Small intestine (tissue), 7 donors: ENCODE results near the gene LMF1. TPM values are rescaled to one million over a fixed set of nuclear protein-coding genes. Genes with fewer than 3 reads are reported as not detected.
"Not testable (repeated sequence)": the region's sequence is repeated elsewhere in the genome, so short reads cannot be mapped to it uniquely, and the experiment has no call there.

Experiments
- DNase-seq, 2 donors: peaks; one replicate each; pipeline versions ENCODE4 v3.0.0 to v3.0.0-alpha.2; 2013
- FAIRE-seq: peaks from 2 replicates; lab custom pipeline; 2012; peaks lifted over from hg19 to GRCh38; lab: Jason Lieb, UNC
- H3K27ac ChIP-seq, 3 donors: one replicate each; pipeline ENCODE4 v1.5.1; 2013; ENCODE audit warnings: low read length in 2 of 3, mild to moderate bottlenecking in 2 of 3, control low read depth in 1 of 3, inconsistent platforms in 1 of 3, low read depth in 1 of 3, moderate library complexity in 1 of 3
- H3K27me3 ChIP-seq, 3 donors: one replicate each; pipeline ENCODE4 v1.6.1; 2013; ENCODE audit warnings: low read length in 3 of 3, inconsistent platforms in 1 of 3; ENCODE audit not compliant: control insufficient read depth in 3 of 3, insufficient read depth in 3 of 3
- H3K36me3 ChIP-seq, 3 donors: one replicate each; pipeline ENCODE4 v1.6.1; 2013; ENCODE audit warnings: low read length in 3 of 3, inconsistent platforms in 1 of 3, low read depth in 1 of 3, mild to moderate bottlenecking in 1 of 3, moderate library complexity in 1 of 3; ENCODE audit not compliant: control insufficient read depth in 3 of 3, insufficient read depth in 2 of 3
- H3K4me1 ChIP-seq, 3 donors: one replicate each; pipeline ENCODE4 v1.6.1; 2013; ENCODE audit warnings: low read length in 2 of 3, inconsistent platforms in 1 of 3, low read depth in 1 of 3, mild to moderate bottlenecking in 1 of 3, moderate library complexity in 1 of 3; ENCODE audit not compliant: control insufficient read depth in 3 of 3, insufficient read depth in 2 of 3
- H3K4me3 ChIP-seq, 3 donors: one replicate each; pipeline ENCODE4 v1.5.1; 2013; ENCODE audit warnings: low read length in 3 of 3, control low read depth in 1 of 3, inconsistent platforms in 1 of 3, low read depth in 1 of 3, mild to moderate bottlenecking in 1 of 3, moderate library complexity in 1 of 3
- H3K9me3 ChIP-seq, 2 donors: one replicate each; pipeline ENCODE4 v1.6.1; 2013; ENCODE audit warnings: low read depth in 1 of 2, low read length in 1 of 2; ENCODE audit not compliant: control insufficient read depth in 2 of 2, insufficient read depth in 1 of 2
- WGBS, 3 donors: extraction: QIAGEN DNeasy Blood & Tissue Kit; methylation state at CpG; one replicate each; pipeline ENCODE4 v1.1.7; 2013; 5-methylcytosine and 5-hydroxymethylcytosine counted together
- polyA plus RNA-seq, 4 donors: library from polyadenylated mRNA; stranded (reverse) in 3 of 4; unstranded in 1 of 4; fragments of 200-250 nt in 3 of 4; fragments of 120-200 nt in 1 of 4; gene quantifications; one replicate each; pipeline versions ENCODE4 v1.2.1 to v1.2.3, GENCODE V29; 2013
- donor health status: healthy with polysubstance abuse.
- donor health status: control.
- donor health status: control.
- donor health status: Bipolar disorder and iron deficiency.
- donor health status: healthy.

Gene LMF1
- polyA plus RNA-seq, 4 donors, result 8.2 to 18.0 (median 9.2) TPM

- Histone ChIP-seq H3K4me1 (no peaks in the 10 kb centered on the region), H3K9me3 (peaks cover 0 to 6% of the 10 kb centered on the region in 2 donors), H3K27me3 (no peaks in the 10 kb centered on the region), H3K27ac (no peak overlapping the region), H3K36me3 (peaks cover 0 to 35% (median 0%) of the 10 kb centered on the region in 3 donors), H3K4me3 (no peak overlapping the region)
- DNase-seq, result no peak
- 71 to 91% (median 89%) methylated on average over 15 of the region's 15 CpGs for WGBS, 3 donors
- no peak for FAIRE-seq
Measured at GRCh38 chr16:890217-890616, 80.6 kb downstream of the LMF1 start.

DNA sequence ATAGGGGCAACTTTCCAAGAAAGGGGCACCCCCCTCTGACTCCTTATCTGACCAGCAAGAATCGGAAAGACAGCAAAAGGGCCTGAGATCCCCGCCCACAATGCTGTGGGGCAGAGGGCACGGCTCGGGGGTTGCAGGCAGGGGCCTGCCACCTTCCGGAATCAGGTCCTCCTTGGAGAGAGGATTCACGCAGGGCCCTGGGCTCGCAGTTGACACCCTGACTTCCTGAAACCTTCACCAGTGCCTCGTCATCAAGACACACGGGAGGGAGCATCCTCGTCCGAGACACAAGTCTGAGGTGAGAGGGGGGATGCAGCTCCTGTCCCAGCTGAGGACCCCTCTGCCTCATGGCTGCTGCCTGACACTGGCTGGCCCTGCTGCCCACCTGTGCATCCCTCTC, 81.2 kb downstream of the LMF1 start:
- Histone ChIP-seq H3K4me3 (no peak overlapping the region), H3K9me3 (peaks cover 0 to 8% of the 10 kb centered on the region in 2 donors), H3K27ac (no peak overlapping the region), H3K27me3 (no peaks in the 10 kb centered on the region), H3K36me3 (peaks cover 0 to 37% (median 0%) of the 10 kb centered on the region in 3 donors), H3K4me1 (no peaks in the 10 kb centered on the region)
- 77 to 85% (median 85%) methylated on average over 11 of the region's 11 CpGs for WGBS, 3 donors
- no peak for DNase-seq
- FAIRE-seq, result no peak

DNA sequence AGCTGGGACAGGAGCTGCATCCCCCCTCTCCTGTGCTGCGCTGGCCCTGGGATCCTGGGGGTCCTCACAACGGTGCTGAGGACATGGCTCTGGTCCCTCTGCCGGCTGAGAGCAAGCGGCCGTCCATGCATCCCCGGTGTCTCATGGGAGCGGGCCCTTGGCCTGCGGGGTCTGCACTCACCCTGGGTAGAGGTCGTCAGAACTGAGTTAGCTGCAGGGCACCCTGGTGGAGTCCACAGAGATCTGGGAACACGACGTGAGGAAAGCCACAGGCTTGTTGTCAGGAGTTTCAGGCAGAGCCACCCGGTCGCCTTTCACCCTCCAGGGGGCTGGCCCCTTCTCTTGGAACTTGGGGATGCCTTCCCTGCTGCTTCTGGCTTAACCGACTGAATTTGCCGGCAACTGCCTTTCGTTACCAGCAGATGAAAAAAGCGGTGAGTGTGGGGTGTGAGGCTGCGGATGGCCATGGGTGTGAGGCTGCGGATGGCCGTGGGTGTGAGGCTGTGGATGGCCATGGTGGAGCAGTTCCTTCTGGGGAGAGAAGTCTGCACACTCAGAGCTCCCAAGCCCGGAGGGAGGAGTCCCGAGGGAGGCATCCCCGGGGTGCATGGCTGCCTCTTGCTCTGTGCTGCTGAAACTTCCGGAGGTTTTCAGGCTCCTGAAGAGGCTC, 81.7 kb downstream of the LMF1 start:
- Histone ChIP-seq H3K9me3 (peaks cover 0 to 12% of the 10 kb centered on the region in 2 donors), H3K4me3 (no peak overlapping the region), H3K36me3 (peaks cover 0 to 39% (median 2%) of the 10 kb centered on the region in 3 donors), H3K27ac (no peak overlapping the region), H3K4me1 (no peaks in the 10 kb centered on the region), H3K27me3 (no peaks in the 10 kb centered on the region)
- no peak for DNase-seq
- 85 to 89% (median 85%) methylated on average over 21 to 24 of the region's 24 CpGs for WGBS, 3 donors
- no peak for FAIRE-seq

GRCh38 chr16:888456-888855, 82.3 kb downstream of the LMF1 start:
- not testable (repeated sequence) for H3K27me3 ChIP-seq, FAIRE-seq, H3K4me1 ChIP-seq, H3K4me3 ChIP-seq, H3K27ac ChIP-seq, DNase-seq
- peaks cover 0 to 15% of the 10 kb centered on the region in 2 donors for H3K9me3 ChIP-seq
- peaks cover 0 to 39% (median 2%) of the 10 kb centered on the region in 3 donors for H3K36me3 ChIP-seq
- WGBS, 3 donors, result 94 to 96% (median 94%) methylated on average over 13 to 15 of the region's 15 CpGs

- peaks cover 0 to 20% of the 10 kb centered on the region in 2 donors for H3K9me3 ChIP-seq
- H3K4me1 ChIP-seq, result no peaks in the 10 kb centered on the region
- peaks cover 0 to 38% (median 2%) of the 10 kb centered on the region in 3 donors for H3K36me3 ChIP-seq
- no peak overlapping the region for H3K4me3 ChIP-seq
- FAIRE-seq, result no peak
- no peaks in the 10 kb centered on the region for H3K27me3 ChIP-seq
- H3K27ac ChIP-seq, result no peak overlapping the region
- no peak for DNase-seq
- 95 to 97% (median 95%) methylated on average over 18 to 20 of the region's 20 CpGs for WGBS, 3 donors
Measured at GRCh38 chr16:887846-888245, 82.9 kb downstream of the LMF1 start.

GRCh38 chr16:886802-887731, 83.7 kb downstream of the LMF1 start:
- Histone ChIP-seq H3K4me1 (no peaks in the 10 kb centered on the region), H3K9me3 (peaks cover 0 to 20% of the 10 kb centered on the region in 2 donors), H3K36me3 (peaks cover 0 to 37% (median 2%) of the 10 kb centered on the region in 3 donors), H3K4me3 (no peak overlapping the region), H3K27ac (no peak overlapping the region), H3K27me3 (no peaks in the 10 kb centered on the region)
- FAIRE-seq, result no peak
- DNase-seq, result no peak
- 78 to 92% (median 86%) methylated on average over 39 to 42 of the region's 44 CpGs for WGBS, 3 donors

GRCh38 chr16:886084-886543, 84.7 kb downstream of the LMF1 start:
- peaks cover 0 to 31% (median 2%) of the 10 kb centered on the region in 3 donors for H3K36me3 ChIP-seq
- H3K27ac ChIP-seq, result no peak overlapping the region
- FAIRE-seq (no peak), DNase-seq (no peak)
- no peak overlapping the region for H3K4me3 ChIP-seq
- no peaks in the 10 kb centered on the region for H3K4me1 ChIP-seq
- no peaks in the 10 kb centered on the region for H3K27me3 ChIP-seq
- H3K9me3 ChIP-seq, result peaks cover 0 to 20% of the 10 kb centered on the region in 2 donors
- WGBS, 3 donors, result 69 to 82% (median 79%) methylated on average over 13 to 20 of the region's 20 CpGs

GRCh38 chr16:885391-885790, 85.4 kb downstream of the LMF1 start:
- H3K4me3 ChIP-seq, result no peak overlapping the region
- H3K27me3 ChIP-seq, result no peaks in the 10 kb centered on the region
- H3K4me1 ChIP-seq, result no peaks in the 10 kb centered on the region
- peaks cover 0 to 20% of the 10 kb centered on the region in 2 donors for H3K9me3 ChIP-seq
- peaks cover 0 to 26% (median 2%) of the 10 kb centered on the region in 3 donors for H3K36me3 ChIP-seq
- FAIRE-seq, result no peak
- no peak for DNase-seq
- no peak overlapping the region for H3K27ac ChIP-seq
- WGBS, 3 donors, result 78 to 91% (median 87%) methylated on average over 11 of the region's 11 CpGs
